ENCODE measurements around the gene SORCS2.

The SORCS2 gene

DNA sequence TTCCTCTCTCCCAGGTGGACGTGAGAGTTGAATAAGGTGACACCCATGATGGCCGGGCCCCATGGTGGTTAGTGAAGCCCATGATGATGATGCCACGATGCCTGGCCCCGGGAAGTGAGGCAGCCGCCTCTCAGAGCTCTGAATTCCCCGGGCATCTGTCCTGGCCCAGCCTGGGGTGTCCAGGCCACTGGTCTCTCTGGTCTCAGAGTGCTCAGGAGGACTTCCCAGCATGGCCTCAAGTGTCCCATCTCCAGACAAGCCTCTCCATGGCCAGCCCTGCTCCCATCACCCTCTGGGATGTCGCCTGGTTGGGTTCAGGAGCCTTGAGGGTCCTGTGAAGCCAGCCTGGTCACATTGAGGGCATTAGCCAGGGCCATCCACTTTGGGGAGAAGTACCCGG is 267.1 kb downstream of the SORCS2 start:
- TF ChIP-seq, protein P1, sequence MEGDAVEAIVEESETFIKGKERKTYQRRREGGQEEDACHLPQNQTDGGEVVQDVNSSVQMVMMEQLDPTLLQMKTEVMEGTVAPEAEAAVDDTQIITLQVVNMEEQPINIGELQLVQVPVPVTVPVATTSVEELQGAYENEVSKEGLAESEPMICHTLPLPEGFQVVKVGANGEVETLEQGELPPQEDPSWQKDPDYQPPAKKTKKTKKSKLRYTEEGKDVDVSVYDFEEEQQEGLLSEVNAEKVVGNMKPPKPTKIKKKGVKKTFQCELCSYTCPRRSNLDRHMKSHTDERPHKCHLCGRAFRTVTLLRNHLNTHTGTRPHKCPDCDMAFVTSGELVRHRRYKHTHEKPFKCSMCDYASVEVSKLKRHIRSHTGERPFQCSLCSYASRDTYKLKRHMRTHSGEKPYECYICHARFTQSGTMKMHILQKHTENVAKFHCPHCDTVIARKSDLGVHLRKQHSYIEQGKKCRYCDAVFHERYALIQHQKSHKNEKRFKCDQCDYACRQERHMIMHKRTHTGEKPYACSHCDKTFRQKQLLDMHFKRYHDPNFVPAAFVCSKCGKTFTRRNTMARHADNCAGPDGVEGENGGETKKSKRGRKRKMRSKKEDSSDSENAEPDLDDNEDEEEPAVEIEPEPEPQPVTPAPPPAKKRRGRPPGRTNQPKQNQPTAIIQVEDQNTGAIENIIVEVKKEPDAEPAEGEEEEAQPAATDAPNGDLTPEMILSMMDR (IDR thresholded peaks at IDR 0.05; ENCODE audit: control extremely low read depth, extremely low read depth, low read depth, missing control alignments): no peak
- no peak for DNase-seq (ENCODE audit: extremely low spot score)
- ChIA-PET POLR2A (no interaction called here), CTCF (no interaction called here)

DNA sequence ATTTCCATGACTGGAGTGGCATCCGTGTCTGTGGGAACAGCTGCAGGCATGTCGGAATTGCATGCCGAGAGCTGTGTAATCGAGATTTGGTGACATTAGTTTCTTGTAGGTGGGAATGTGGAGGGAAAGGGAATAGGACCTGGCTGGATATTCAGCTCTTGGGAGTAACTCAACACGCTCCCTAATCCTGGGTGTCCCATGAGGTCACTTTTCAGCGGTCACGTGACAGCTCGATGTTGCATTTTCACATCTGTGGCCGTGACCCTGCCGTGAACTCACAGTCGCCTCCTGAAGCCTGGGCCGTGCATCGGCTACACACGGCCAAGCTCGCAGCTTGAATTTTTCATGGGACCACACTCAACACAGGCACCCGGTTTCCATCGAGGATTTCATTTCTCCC is 268.2 kb downstream of the SORCS2 start:
- no peak for DNase-seq (ENCODE audit: extremely low spot score)
- TF ChIP-seq, protein P1 (IDR thresholded peaks at IDR 0.05; ENCODE audit: control extremely low read depth, extremely low read depth, low read depth, missing control alignments): no peak
- ChIA-PET CTCF (no interaction called here), POLR2A (no interaction called here)

DNA sequence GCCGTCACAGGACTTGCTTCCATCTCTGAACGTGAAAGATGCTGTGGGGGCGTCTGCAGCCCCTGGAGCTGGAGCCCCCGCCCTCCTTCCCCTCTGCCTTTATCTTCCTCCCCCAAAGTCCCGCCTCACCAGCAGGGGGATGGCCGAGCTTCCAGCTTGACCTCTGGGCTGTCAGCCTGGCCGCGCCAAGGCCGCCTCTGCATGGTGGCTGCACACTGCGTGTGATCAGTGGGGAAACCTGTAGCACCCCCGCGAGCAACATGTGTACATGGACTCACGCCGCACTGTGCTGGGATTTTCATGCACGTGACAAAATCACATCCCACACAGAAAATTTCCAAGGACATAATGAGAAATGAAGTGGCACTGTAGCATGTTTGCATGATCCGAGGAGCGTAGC is 268.9 kb downstream of the SORCS2 start:
- TF ChIP-seq, protein P1 (IDR thresholded peaks at IDR 0.05; ENCODE audit: control extremely low read depth, extremely low read depth, low read depth, missing control alignments): no peak
- ChIA-PET POLR2A (no interaction called here), CTCF (no interaction called here)
- DNase-seq (ENCODE audit: extremely low spot score): no peak

DNA sequence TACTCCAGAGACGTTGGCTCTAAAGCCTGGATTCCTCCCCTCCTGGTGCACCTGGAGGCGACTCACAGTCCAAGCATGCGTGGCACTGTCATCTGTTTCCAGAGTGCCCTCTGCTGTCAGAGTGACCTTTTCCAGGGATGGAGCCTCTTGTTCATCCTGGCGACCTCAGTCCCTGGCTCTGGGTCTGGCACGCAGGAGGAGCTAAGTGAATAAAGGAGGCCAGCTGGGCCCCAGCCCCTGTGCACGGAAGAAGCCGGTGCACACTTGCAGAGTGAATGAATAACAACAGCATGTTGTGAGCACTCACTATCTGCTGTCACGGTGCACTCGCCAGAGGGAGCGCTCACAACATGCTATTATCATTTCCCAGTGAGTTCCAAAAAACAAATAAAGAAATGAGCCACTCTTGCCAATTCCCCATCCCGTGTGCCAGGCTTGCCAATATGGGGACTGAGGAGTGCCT is 270.2 kb downstream of the SORCS2 start:
- POLR2A ChIA-PET: no interaction called here
- no peak for DNase-seq (ENCODE audit: extremely low spot score)
- CTCF ChIA-PET: no interaction called here
- TF ChIP-seq, protein P1 (IDR thresholded peaks at IDR 0.05; ENCODE audit: control extremely low read depth, extremely low read depth, low read depth, missing control alignments): no peak

DNA sequence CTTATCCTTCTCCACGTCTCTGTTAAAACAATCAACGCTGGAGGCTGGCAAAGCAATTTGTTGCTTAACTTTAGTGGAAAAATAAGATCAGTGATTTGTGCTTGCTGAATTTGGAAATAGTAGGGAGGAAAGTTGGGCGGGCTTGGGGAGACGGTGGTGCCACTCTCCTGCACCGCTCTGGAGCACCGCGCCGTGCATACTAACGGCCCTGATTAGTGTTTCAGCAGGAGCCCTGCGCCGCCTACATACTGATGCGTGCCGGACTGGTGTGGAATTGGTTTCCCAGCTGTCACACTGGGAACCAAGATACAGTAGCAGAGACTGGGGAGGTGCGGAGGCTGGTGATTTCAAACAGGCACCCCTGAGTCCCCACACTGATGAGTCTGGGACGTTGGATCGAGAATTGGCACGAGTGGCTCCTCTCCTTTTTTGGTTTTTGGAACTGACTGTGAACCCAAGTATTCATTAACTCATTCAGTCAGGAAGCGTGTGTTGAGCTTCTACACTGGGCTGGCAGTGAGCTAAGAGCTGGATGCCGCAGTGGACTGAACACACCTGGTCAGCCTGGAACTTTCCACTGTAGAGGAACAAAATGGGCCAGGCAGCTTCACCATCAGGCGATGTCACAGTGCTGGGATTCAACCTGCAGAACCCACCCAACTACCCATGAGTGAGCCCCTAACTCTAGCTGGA is 271.4 kb downstream of the SORCS2 start:
- ChIA-PET POLR2A (no interaction called here), CTCF (interaction anchor here (1.3 kb wide), 1 partner anchor 15 kb away, joined by 3 read pairs; no protein-coding TSS in a partner anchor)
- TF ChIP-seq, protein P1 (IDR thresholded peaks at IDR 0.05; ENCODE audit: control extremely low read depth, extremely low read depth, low read depth, missing control alignments): no peak
- no peak for DNase-seq (ENCODE audit: extremely low spot score)

DNA sequence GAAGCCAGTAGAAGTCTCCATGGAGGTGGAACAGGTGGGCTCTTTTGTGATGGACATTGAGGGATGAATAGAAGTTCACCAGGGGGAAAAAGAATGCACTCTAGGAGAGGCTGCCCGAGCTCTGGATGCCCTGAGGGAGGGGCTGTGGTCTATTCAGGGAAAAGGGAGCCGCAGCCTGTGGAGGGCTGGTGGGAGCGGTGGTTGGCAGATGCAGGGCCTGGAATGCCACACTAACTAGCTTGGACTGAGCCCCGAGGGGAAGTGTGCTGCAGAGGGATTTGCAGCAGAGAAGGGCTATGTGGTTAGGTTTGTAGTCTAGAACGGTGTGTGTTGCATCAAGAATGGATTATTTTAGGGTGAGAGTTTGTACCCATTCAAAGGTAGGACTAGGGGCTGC is 271.9 kb downstream of the SORCS2 start:
- TF ChIP-seq, protein P1 (IDR thresholded peaks at IDR 0.05; ENCODE audit: control extremely low read depth, extremely low read depth, low read depth, missing control alignments): no peak
- no peak for DNase-seq (ENCODE audit: extremely low spot score)
- POLR2A ChIA-PET: no interaction called here
- CTCF ChIA-PET: interaction anchor here (1.3 kb wide), 1 partner anchor 15 kb away, joined by 3 read pairs; no protein-coding TSS in a partner anchor

Measured in GM10248 (cell line).